Colon (tissue), 2 donors: ENCODE results near the gene LSMEM2.
"Not testable (repeated sequence)": the region's sequence is repeated elsewhere in the genome, so short reads cannot be mapped to it uniquely, and the experiment has no call there.

ENCODE experiments used
- FAIRE-seq: peaks from 2 replicates; lab custom pipeline; 2012; peaks lifted over from hg19 to GRCh38; lab: Jason Lieb, UNC
- donor health status: control.
- donor health status: control.

Gene LSMEM2

GRCh38 chr3:50264964-50265485, 13.9 kb upstream of the LSMEM2 start:
- FAIRE-seq: no peak

- FAIRE-seq: no peak
Measured at GRCh38 chr3:50265571-50265970, 13.3 kb upstream of the LSMEM2 start.

- FAIRE-seq: no peak
Measured at GRCh38 chr3:50266017-50266416, 12.9 kb upstream of the LSMEM2 start.

- no peak for FAIRE-seq
Measured at GRCh38 chr3:50266836-50267235, 12.1 kb upstream of the LSMEM2 start.

GRCh38 chr3:50267280-50267913, 11.5 kb upstream of the LSMEM2 start:
- FAIRE-seq: no peak

GRCh38 chr3:50268276-50268675, 10.6 kb upstream of the LSMEM2 start:
- FAIRE-seq: no peak

- no peak for FAIRE-seq
Measured at GRCh38 chr3:50268703-50269451, 10.0 kb upstream of the LSMEM2 start, which contains the start of gene SEMA3B. Gene SEMA3B, plus strand, starts transcription at chr3:50269147. Its CDS starts 94 bp downstream, at chr3:50269241.

- FAIRE-seq: no peak
Measured at GRCh38 chr3:50269460-50269859, 9.4 kb upstream of the LSMEM2 start.

GRCh38 chr3:50269977-50270413, 8.9 kb upstream of the LSMEM2 start:
- no peak for FAIRE-seq

- FAIRE-seq: no peak
Measured at GRCh38 chr3:50270422-50271224, 8.3 kb upstream of the LSMEM2 start.

GRCh38 chr3:50271314-50271936, 7.5 kb upstream of the LSMEM2 start:
- no peak for FAIRE-seq

GRCh38 chr3:50272538-50272910, 6.4 kb upstream of the LSMEM2 start:
- FAIRE-seq: not testable (repeated sequence)

GRCh38 chr3:50272911-50273688, 5.8 kb upstream of the LSMEM2 start:
- no peak for FAIRE-seq

GRCh38 chr3:50273689-50274065, 5.2 kb upstream of the LSMEM2 start:
- no peak for FAIRE-seq

- FAIRE-seq: no peak
Measured at GRCh38 chr3:50274371-50275104, 4.3 kb upstream of the LSMEM2 start.

- FAIRE-seq: no peak
Measured at GRCh38 chr3:50275141-50275995, 3.5 kb upstream of the LSMEM2 start.

GRCh38 chr3:50275996-50276761, 2.7 kb upstream of the LSMEM2 start:
- FAIRE-seq: no peak

- no peak for FAIRE-seq
Measured at GRCh38 chr3:50276762-50277101, 2.2 kb upstream of the LSMEM2 start.
